Transverse colon (tissue), 4 donors: ENCODE data around the gene MT1X.

Experiments
- CTCF ChIP-seq, 5 experiments: fragments of 200-600 bp in 3 of 5; fragments of 450-650 bp in 2 of 5; sonication (generic) in 3 of 5; IDR thresholded peaks; 1 replicate in 2 of 5; 2 replicates in 3 of 5; pipeline ENCODE4 v1.5.1; 2016 to 2017; ENCODE audit warnings: antibody characterized with exemption in 5 of 5, inconsistent platforms in 3 of 5, mild to moderate bottlenecking in 2 of 5, moderate library complexity in 1 of 5
- EP300 ChIP-seq: sonication (generic); formaldehyde crosslinking; IDR thresholded peaks from one replicate; pipeline ENCODE4 v1.6.1; 2017; ENCODE audit warnings: antibody characterized with exemption, low read depth
- POLR2A ChIP-seq: fragments of 450-650 bp; IDR thresholded peaks from one replicate; pipeline ENCODE4 v1.6.1; 2016; ENCODE audit warnings: antibody characterized with exemption, mild to moderate bottlenecking, moderate library complexity
- POLR2AphosphoS5 ChIP-seq, 3 donors: sonication (generic); formaldehyde crosslinking; IDR thresholded peaks; one replicate each; pipeline ENCODE4 v1.6.1; 2016; ENCODE audit warnings: antibody characterized with exemption in 3 of 3

- TF ChIP-seq POLR2AphosphoS5 (IDR thresholded peaks at IDR 0.05) (no peak), POLR2A (no peak), CTCF (IDR thresholded peaks at IDR 0.05) (no peak), EP300 (no peak)
Measured at GRCh38 chr16:56689171-56689570, 6.9 kb downstream of the MT1X start.
